HFF-Myc (cell line): ENCODE results near the gene SLC5A12.

Source experiments
- DNase-seq: peaks from one replicate; pipeline ENCODE4 v3.0.0-alpha.2; 2011; ENCODE audit warnings: low read depth; ENCODE audit errors: extremely low read depth
- H3K4me3 ChIP-seq: replicated peaks from 2 replicates; pipeline ENCODE4 v1.5.1; 2011; ENCODE audit warnings: low read depth, mild to moderate bottlenecking, control low read depth, low read length
- CTCF ChIP-seq: IDR thresholded peaks from 2 replicates; pipeline ENCODE4 v1.5.1; 2012; ENCODE audit warnings: mild to moderate bottlenecking, low read depth, low read length, control low read depth; ENCODE audit errors: missing control alignments

The SLC5A12 gene, protein sequence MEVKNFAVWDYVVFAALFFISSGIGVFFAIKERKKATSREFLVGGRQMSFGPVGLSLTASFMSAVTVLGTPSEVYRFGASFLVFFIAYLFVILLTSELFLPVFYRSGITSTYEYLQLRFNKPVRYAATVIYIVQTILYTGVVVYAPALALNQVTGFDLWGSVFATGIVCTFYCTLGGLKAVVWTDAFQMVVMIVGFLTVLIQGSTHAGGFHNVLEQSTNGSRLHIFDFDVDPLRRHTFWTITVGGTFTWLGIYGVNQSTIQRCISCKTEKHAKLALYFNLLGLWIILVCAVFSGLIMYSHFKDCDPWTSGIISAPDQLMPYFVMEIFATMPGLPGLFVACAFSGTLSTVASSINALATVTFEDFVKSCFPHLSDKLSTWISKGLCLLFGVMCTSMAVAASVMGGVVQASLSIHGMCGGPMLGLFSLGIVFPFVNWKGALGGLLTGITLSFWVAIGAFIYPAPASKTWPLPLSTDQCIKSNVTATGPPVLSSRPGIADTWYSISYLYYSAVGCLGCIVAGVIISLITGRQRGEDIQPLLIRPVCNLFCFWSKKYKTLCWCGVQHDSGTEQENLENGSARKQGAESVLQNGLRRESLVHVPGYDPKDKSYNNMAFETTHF

GRCh38 chr11:26721948-26722475 is at the start of gene SLC5A12:
SLC5A12 (minus strand) TSS chr11:26722060; CDS start chr11:26721714, 346 bp downstream.
- no peak for DNase-seq
- TF ChIP-seq CTCF: no peak
- H3K4me3 ChIP-seq: no peak within 1 kb of the TSS

DNA sequence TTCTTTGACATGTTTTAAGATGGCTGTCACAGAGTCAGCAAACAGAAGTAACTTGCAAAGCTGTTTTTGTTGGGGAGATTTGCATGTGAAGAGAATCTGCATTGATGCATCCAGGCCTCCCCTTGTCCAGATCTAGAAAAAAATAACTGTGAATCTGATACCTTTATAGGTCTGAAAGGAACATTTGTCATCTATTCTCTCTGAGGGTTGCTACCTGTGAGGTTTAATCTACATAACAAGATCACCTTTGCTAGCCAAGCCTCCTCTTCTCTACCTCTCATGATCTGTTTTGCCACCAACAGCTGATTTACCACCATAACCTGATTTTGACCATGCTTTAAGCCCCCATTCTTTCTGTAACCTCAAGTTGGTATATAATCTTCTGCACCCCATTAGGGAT is 47.2 kb upstream of the SLC5A12 start:
- H3K4me3 ChIP-seq: no peak overlapping the region
- no peak for DNase-seq
- no peak for TF ChIP-seq CTCF

- TF ChIP-seq CTCF: no peak
- no peak overlapping the region for H3K4me3 ChIP-seq
- no peak for DNase-seq
These were observed 45.2 kb upstream of the SLC5A12 start for GRCh38 chr11:26767060-26767459.

GRCh38 chr11:26765323-26765722 is 43.5 kb upstream of the SLC5A12 start:
- TF ChIP-seq CTCF: no peak
- no peak for DNase-seq
- no peak overlapping the region for H3K4me3 ChIP-seq

GRCh38 chr11:26764825-26765224 is 43.0 kb upstream of the SLC5A12 start:
- DNase-seq: no peak
- TF ChIP-seq CTCF: no peak

DNA sequence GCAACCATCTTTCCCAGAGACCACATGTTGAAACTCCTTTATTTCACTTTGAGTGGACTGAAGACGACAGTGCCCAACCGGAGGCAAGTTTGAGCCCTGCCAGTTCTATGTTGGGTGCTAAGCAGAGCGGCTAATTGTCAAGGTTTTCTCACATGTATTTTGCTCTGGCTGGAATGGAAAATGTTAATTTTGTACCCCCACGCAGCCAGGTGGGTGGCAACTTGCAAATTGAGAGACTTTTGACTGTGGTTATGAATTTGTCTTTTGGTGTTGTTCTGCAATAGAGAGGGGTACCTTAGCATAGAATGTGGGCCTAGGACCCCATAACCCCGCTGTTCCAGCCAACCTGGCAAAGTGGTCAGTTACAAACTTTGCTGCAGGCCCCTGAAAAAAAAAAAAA is 42.5 kb upstream of the SLC5A12 start:
- no peak for TF ChIP-seq CTCF
- no peak overlapping the region for H3K4me3 ChIP-seq
- no peak for DNase-seq

More at GRCh38 chr11:26764825-26765224, 43.0 kb upstream of the SLC5A12 start:
- H3K4me3 ChIP-seq: no peak overlapping the region
